ENCODE results near the gene CD74.

Gene CD74

DNA sequence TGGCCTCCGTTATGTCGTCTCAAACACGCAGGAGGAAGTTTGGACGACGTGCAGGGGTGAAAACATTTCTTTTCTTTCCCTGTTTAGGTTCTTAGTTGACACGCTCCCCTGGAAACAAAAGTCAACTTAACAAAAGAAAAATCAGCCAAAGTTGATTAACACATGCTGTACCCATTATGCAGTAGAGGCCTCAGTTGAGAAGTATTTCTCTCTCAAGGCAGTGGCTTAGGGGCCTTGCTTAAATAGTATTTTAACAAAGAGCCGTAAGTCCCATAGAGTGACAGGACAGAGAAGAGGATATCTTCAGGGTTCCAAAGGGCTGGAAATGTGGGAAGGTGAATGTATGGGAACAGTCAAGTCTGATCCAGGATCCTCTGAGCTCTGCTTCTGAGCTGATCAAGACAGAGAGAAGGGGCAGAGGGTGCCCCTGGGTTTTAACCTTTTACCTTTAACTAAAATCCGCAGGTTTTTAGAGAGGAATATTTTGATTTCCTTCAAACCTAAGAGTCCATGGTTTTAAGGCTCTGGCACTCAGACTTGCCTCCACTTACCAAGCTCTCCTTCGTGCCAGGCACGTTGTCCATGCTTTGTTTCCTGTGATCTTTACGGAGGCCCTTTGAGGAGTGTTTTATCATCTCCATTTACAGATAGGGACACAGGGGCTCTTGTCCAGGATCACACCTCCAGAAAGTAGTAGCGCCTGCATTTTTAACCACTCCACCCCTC lies 629 bp upstream of the CD74 start:
- ATAC-seq (replicated peaks; ENCODE audit: extremely low read depth, poor library complexity, severe bottlenecking) (peak; percentile 26), DNase-seq (ENCODE audit: low spot score in 2 of 2) (no peak)
- Mint-ChIP-seq H3K4me1 (peaks cover 44% of the 10 kb centered on the region), H3K4me3 (peak overlapping the region; percentile 98), H3K9me3 (no peaks in the 10 kb centered on the region), H3K27me3 (no peaks in the 10 kb centered on the region), H3K36me3 (ENCODE audit: insufficient read depth) (peaks cover 42% of the 10 kb centered on the region), H3K27ac (ENCODE audit: low read depth) (peak overlapping the region; percentile 100)

DNA sequence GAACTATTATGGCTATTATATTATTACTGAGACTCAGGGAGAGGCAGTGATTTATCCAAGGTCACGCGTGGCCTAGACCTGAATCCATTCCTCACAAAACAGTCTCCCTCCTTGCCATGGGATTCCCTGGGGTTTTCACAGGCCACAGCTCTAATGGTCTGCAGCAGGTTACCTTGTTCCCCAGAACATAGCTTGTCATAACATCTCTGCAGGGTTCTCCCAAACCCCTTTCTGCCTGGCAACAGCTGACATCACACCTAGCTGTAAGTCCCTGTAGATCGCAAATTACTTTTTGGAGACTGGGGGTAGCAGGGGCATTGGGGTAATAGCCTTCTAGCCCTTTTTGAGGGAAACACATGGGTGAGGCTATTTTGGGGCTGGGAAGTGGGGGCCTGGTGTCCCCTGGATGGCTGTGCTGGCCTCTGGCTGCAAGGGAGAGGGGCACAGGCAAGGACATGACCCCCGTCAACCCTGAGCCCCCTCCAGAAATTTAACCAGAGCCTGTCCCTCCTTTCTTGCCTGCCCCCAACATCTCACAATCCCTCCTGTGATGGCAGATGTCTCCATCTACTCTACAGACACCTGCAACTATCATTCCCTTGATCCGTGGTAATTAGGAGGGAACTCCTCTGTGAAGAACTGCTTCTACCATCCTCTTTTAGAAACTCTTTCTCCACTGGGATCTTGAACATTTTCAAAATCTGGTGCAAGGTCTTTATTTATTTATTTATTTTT lies 1.3 kb downstream of the CD74 start:
- H3K4me1 Mint-ChIP-seq: peaks cover 46% of the 10 kb centered on the region
- H3K27me3 Mint-ChIP-seq: no peaks in the 10 kb centered on the region
- H3K36me3 Mint-ChIP-seq (ENCODE audit: insufficient read depth): peaks cover 61% of the 10 kb centered on the region
- peak; percentile 48 to 62 for DNase-seq (ENCODE audit: low spot score in 2 of 2)
- peak overlapping the region; percentile 100 for H3K27ac Mint-ChIP-seq (ENCODE audit: low read depth)
- peak overlapping the region; percentile 98 for H3K4me3 Mint-ChIP-seq
- no peaks in the 10 kb centered on the region for H3K9me3 Mint-ChIP-seq
- ATAC-seq (replicated peaks; ENCODE audit: extremely low read depth, poor library complexity, severe bottlenecking): no peak

DNA sequence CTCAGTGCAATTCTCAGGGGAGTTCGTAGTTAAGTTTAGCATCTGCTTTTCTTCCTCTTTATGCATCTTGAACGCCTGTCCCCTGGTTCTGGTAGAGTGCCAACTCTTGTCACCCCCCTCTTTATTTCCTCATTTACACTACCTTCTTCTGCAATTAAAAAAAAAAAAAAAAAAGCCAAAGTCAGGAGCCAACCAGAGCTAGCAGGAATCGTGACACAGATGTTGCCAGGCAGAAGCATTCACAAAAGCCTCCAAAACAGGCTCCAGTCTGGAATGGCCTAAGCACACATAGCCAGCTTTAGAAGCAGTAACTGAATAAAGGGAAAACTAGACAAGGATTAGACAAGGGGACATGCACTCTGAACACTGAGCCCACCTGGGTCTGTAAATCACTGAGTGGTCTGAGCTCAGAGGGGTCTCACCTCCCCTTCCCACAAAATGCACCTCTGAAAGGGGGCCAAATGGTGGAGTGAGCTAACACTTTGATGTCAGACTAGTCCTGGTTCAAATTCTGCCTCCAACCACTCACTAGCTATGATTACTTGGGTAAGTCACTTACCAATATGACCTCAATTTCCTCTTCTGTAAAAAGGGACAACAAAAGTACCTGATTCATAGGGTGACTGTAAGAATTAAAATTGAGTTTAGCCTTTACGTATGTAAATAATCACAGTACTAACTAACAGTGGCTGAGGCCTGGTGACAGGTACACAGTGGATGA lies 2.0 kb downstream of the CD74 start:
- peaks cover 52% of the 10 kb centered on the region for H3K4me1 Mint-ChIP-seq
- no peaks in the 10 kb centered on the region for H3K9me3 Mint-ChIP-seq
- H3K27me3 Mint-ChIP-seq: no peaks in the 10 kb centered on the region
- H3K27ac Mint-ChIP-seq (ENCODE audit: low read depth): peak overlapping the region; percentile 100
- peak in 1 of 2 donors; percentile 48 for DNase-seq (ENCODE audit: low spot score in 2 of 2)
- peaks cover 68% of the 10 kb centered on the region for H3K36me3 Mint-ChIP-seq (ENCODE audit: insufficient read depth)
- ATAC-seq (replicated peaks; ENCODE audit: extremely low read depth, poor library complexity, severe bottlenecking): peak; percentile 20
- peak overlapping the region; percentile 98 for H3K4me3 Mint-ChIP-seq

DNA sequence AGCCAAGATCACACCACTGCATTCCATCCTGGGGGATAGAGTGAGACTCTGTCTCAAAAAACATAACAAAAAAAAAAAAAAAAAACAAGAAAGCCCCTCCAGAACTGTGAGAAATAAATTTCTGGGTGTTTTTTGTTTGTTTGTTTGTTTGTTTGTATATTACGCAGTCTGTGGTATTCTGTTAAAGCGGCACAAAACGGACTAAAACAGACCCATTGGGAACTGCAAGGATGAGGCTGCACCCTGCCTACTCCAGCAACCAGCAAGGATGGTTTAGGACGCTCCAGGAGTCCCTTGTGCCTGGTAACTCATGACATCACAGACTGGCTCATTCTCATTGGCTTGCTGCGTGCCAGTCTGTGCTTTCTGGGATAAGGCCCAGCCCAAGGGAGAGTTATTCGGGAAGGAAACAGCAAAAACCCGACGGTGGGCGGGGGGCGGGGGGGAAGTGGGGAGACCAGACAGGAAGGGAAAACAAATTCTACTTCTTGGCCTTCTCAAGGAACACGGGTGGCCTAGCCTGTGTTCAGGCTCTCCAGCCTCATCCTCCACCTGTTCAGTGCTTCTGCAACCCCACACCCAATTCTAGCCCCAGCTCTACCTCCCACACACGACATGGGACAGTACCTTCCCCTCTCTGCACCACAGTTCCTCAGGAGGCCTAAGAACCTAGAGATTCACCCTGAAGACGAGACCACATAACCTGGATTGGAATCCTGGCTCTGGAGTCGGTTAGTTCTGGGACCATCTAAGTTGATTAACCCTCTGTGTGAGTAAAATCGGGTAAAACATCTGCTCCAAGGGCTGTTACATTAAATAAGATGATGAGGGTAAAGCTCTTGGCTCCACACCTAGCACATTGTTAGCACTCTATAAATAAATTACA lies 2.8 kb downstream of the CD74 start:
- peak overlapping the region; percentile 100 for H3K27ac Mint-ChIP-seq (ENCODE audit: low read depth)
- H3K4me1 Mint-ChIP-seq: peaks cover 52% of the 10 kb centered on the region
- H3K36me3 Mint-ChIP-seq (ENCODE audit: insufficient read depth): peaks cover 76% of the 10 kb centered on the region
- DNase-seq (ENCODE audit: low spot score in 2 of 2) (no peak), ATAC-seq (replicated peaks; ENCODE audit: extremely low read depth, poor library complexity, severe bottlenecking) (no peak)
- H3K27me3 Mint-ChIP-seq: no peaks in the 10 kb centered on the region
- no peaks in the 10 kb centered on the region for H3K9me3 Mint-ChIP-seq
- peak overlapping the region; percentile 98 for H3K4me3 Mint-ChIP-seq

GRCh38 chr5:150408231-150408943 lies 4.3 kb downstream of the CD74 start:
- DNase-seq (ENCODE audit: low spot score in 2 of 2) (no peak), ATAC-seq (replicated peaks; ENCODE audit: extremely low read depth, poor library complexity, severe bottlenecking) (no peak)
- peaks cover 48% of the 10 kb centered on the region for H3K4me1 Mint-ChIP-seq
- H3K27me3 Mint-ChIP-seq: no peaks in the 10 kb centered on the region
- H3K36me3 Mint-ChIP-seq (ENCODE audit: insufficient read depth): peaks cover 89% of the 10 kb centered on the region
- H3K27ac Mint-ChIP-seq (ENCODE audit: low read depth): peak overlapping the region; percentile 100
- H3K9me3 Mint-ChIP-seq: no peaks in the 10 kb centered on the region
- H3K4me3 Mint-ChIP-seq: peak overlapping the region; percentile 98

GRCh38 chr5:150407096-150407720 lies 5.5 kb downstream of the CD74 start:
- Mint-ChIP-seq H3K4me3 (peak overlapping the region; percentile 98), H3K27me3 (no peaks in the 10 kb centered on the region), H3K4me1 (peaks cover 43% of the 10 kb centered on the region), H3K9me3 (no peaks in the 10 kb centered on the region), H3K36me3 (ENCODE audit: insufficient read depth) (peaks cover 95% of the 10 kb centered on the region), H3K27ac (ENCODE audit: low read depth) (peak overlapping the region; percentile 100)
- no peak for DNase-seq (ENCODE audit: low spot score in 2 of 2)
- ATAC-seq (replicated peaks; ENCODE audit: extremely low read depth, poor library complexity, severe bottlenecking): no peak

GRCh38 chr5:150406723-150407095 lies 6.0 kb downstream of the CD74 start:
- peaks cover 95% of the 10 kb centered on the region for H3K36me3 Mint-ChIP-seq (ENCODE audit: insufficient read depth)
- no peaks in the 10 kb centered on the region for H3K27me3 Mint-ChIP-seq
- H3K9me3 Mint-ChIP-seq: no peaks in the 10 kb centered on the region
- ATAC-seq (replicated peaks; ENCODE audit: extremely low read depth, poor library complexity, severe bottlenecking) (no peak), DNase-seq (ENCODE audit: low spot score in 2 of 2) (no peak)
- H3K4me3 Mint-ChIP-seq: peak overlapping the region; percentile 98
- H3K4me1 Mint-ChIP-seq: peaks cover 44% of the 10 kb centered on the region
- peak overlapping the region; percentile 100 for H3K27ac Mint-ChIP-seq (ENCODE audit: low read depth)

DNA sequence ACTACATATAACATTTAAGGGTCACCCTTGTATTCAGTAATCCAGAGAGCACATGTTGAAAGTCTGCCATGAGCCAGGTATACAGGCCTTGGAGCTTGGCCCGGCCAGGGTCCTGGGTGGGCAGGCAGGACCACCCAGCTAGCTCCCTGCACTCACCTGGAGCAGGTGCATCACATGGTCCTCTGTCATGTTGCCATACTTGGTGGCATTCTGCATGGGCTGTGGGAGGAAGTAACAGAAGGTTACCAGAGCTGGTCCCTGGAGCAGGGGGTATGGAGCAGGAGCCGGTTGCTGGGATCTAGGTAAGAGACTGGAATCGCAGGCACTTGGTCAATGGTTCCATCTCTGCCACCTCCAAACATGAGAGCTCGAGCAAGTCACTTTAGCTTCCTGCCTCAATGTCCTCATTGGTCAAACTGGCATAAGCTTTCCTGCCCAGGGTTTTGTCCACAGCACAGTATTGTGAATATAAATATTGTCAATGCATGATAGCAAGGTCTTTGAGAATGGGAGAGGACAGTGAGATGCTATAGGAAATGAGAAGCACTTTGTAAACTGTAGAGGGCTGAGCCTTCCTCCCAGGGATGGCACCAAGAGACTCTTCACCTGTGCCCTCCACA lies 6.5 kb downstream of the CD74 start:
- Mint-ChIP-seq H3K4me3 (peak overlapping the region; percentile 98), H3K4me1 (peaks cover 44% of the 10 kb centered on the region), H3K9me3 (no peaks in the 10 kb centered on the region), H3K36me3 (ENCODE audit: insufficient read depth) (peaks cover 95% of the 10 kb centered on the region), H3K27ac (ENCODE audit: low read depth) (peak overlapping the region; percentile 100), H3K27me3 (no peaks in the 10 kb centered on the region)
- ATAC-seq (replicated peaks; ENCODE audit: extremely low read depth, poor library complexity, severe bottlenecking): no peak
- no peak for DNase-seq (ENCODE audit: low spot score in 2 of 2)

DNA sequence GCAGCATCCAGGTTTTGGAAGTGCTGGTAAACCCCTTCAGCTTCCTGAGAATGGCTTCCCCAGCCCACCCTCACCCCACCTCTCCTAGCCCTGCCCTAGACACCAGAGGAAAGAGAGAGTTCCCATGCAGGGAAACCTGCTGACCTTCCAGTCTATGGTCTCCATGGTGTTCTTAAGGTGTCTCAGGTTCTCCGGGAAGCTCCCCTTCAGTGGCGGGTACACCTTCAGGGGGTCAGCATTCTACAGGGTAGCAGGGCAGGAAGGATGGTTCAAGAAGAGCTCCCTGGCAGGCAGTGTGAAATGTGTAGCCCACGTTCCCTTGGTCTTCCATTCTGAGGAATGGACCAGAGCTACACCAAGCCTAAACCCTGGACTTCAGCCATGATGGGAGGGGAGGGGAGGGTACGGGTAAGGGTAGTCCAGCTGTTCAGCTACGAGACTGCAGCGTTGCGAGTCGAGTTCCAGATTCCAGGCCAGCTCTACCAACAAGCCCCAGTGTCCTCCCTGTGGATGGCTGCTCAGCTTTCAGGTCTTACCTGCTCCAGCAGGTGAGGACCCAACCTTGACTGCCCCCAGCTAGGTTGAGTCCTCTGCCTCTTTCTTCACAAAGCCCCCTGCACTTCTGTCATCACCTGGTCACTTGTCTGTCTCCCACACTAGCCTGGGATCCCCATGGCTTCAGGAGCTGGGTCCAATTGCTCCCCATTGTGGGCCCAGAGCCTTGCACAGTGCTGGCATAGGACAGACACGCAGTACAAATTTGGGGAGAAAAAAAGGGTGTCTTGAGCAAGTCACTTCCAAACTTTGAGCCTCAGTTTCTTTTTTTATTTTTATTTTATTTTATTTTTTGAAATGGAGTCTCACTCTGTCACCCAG lies 7.5 kb downstream of the CD74 start:
- Mint-ChIP-seq H3K4me3 (no peak overlapping the region), H3K27ac (ENCODE audit: low read depth) (peak overlapping the region; percentile 100), H3K4me1 (peaks cover 41% of the 10 kb centered on the region), H3K27me3 (no peaks in the 10 kb centered on the region), H3K9me3 (no peaks in the 10 kb centered on the region), H3K36me3 (ENCODE audit: insufficient read depth) (peaks cover 95% of the 10 kb centered on the region)
- ATAC-seq (replicated peaks; ENCODE audit: extremely low read depth, poor library complexity, severe bottlenecking) (no peak), DNase-seq (ENCODE audit: low spot score in 2 of 2) (no peak)

DNA sequence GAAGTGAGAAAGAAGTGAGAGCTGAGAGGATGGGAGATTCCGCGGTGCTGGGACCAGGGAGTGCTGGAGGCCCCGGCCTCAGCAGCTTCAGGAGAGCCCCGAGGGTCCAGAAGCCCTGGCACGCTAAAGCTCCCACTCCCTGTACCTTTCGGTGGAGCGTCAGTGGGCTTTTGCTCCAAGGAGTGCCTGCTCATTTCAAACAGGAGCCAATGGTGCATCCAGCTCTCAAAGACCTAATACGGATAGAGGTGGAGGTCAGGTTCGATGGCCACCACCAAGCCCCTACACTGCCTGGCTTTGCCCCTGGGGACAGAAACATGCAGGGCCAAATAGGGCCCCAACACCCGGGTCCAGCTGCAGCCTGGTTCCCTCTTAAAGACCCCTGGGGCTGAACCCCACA lies 8.2 kb downstream of the CD74 start:
- H3K9me3 Mint-ChIP-seq: no peaks in the 10 kb centered on the region
- DNase-seq (ENCODE audit: low spot score in 2 of 2): no peak

More for the DNA sequence above, 8.2 kb downstream of the CD74 start:
- Mint-ChIP-seq H3K4me1 (peaks cover 40% of the 10 kb centered on the region), H3K36me3 (ENCODE audit: insufficient read depth) (peaks cover 95% of the 10 kb centered on the region), H3K27me3 (no peaks in the 10 kb centered on the region), H3K27ac (ENCODE audit: low read depth) (peak overlapping the region; percentile 100), H3K4me3 (no peak overlapping the region)
- no peak for ATAC-seq (replicated peaks; ENCODE audit: extremely low read depth, poor library complexity, severe bottlenecking)

All from central memory CD8-positive, alpha-beta T cell (primary cell).